GM18868 (cell line): ENCODE results near the gene SEM1.
A peak's percentile ranks its signal among the peaks of the same experiment; 100 is the strongest.
"Not testable (repeated sequence)": the region's sequence is repeated elsewhere in the genome, so short reads cannot be mapped to it uniquely, and the experiment has no call there.

Experiments
- ATAC-seq: cut with Tn5 transposase; IDR thresholded peaks from one replicate; pipeline ENCODE4 v1.9.1; 2021; ENCODE audit warnings: mild to moderate bottlenecking, moderate library complexity; ENCODE audit not compliant: unreplicated experiment

SEM1 gene

GRCh38 chr7:96664793-96665192 lies 44.9 kb downstream of the SEM1 start:
- ATAC-seq: no peak

- ATAC-seq: peak; percentile 2
Measured at GRCh38 chr7:96663871-96664445, 45.7 kb downstream of the SEM1 start.

- ATAC-seq: peak; percentile 99
Measured at GRCh38 chr7:96663457-96663856, 46.2 kb downstream of the SEM1 start.

- not testable (repeated sequence) for ATAC-seq
Measured at GRCh38 chr7:96662151-96662550, 47.5 kb downstream of the SEM1 start.

GRCh38 chr7:96658022-96658412 lies 51.6 kb downstream of the SEM1 start:
- no peak for ATAC-seq

- ATAC-seq: no peak
Measured at GRCh38 chr7:96657347-96658021, 52.2 kb downstream of the SEM1 start.

GRCh38 chr7:96655956-96656355 lies 53.7 kb downstream of the SEM1 start:
- no peak for ATAC-seq

GRCh38 chr7:96654630-96655188 lies 54.9 kb downstream of the SEM1 start:
- no peak for ATAC-seq

- no peak for ATAC-seq
Measured at GRCh38 chr7:96649981-96650380, 59.7 kb downstream of the SEM1 start.

GRCh38 chr7:96648784-96649183 lies 60.9 kb downstream of the SEM1 start:
- ATAC-seq: no peak

GRCh38 chr7:96647733-96648132 lies 61.9 kb downstream of the SEM1 start:
- ATAC-seq: no peak

GRCh38 chr7:96645084-96645483 lies 64.6 kb downstream of the SEM1 start:
- ATAC-seq: no peak

- ATAC-seq: not testable (repeated sequence)
Measured at GRCh38 chr7:96643436-96643835, 66.2 kb downstream of the SEM1 start.

- ATAC-seq: no peak
Measured at GRCh38 chr7:96640054-96640453, 69.6 kb downstream of the SEM1 start.
